HuH-7 (cell line): ENCODE results near the gene VSTM4.

Experiments used
- DNase-seq: peaks from one replicate; pipeline ENCODE4 v3.0.0; 2011; ENCODE audit warnings: low spot score

VSTM4 gene

GRCh38 chr10:49141541-49142332 is 26.4 kb upstream of the VSTM4 start:
- no peak for DNase-seq

- DNase-seq: no peak
These were observed 25.2 kb upstream of the VSTM4 start for GRCh38 chr10:49140304-49141177.

GRCh38 chr10:49139846-49140195 is 24.5 kb upstream of the VSTM4 start:
- no peak for DNase-seq

GRCh38 chr10:49139028-49139845 is 23.9 kb upstream of the VSTM4 start:
- no peak for DNase-seq

- DNase-seq: no peak
These were observed 23.1 kb upstream of the VSTM4 start for GRCh38 chr10:49138361-49138891.

GRCh38 chr10:49136525-49136924 is 21.2 kb upstream of the VSTM4 start:
- DNase-seq: no peak

- DNase-seq: no peak
These were observed 20.4 kb upstream of the VSTM4 start for GRCh38 chr10:49135575-49136313.

GRCh38 chr10:49134327-49134726 is 19.0 kb upstream of the VSTM4 start:
- DNase-seq: no peak

- no peak for DNase-seq
These were observed 18.5 kb upstream of the VSTM4 start, which contains the start of gene FAM170B for GRCh38 chr10:49133706-49134248. Gene FAM170B, minus strand, starts transcription at chr10:49134021. Its CDS starts 103 bp downstream, at chr10:49133918.

- no peak for DNase-seq
These were observed 17.0 kb upstream of the VSTM4 start for GRCh38 chr10:49132362-49132737.

GRCh38 chr10:49131507-49132361 is 16.4 kb upstream of the VSTM4 start:
- no peak for DNase-seq

- no peak for DNase-seq
These were observed 14.1 kb upstream of the VSTM4 start for GRCh38 chr10:49129376-49129775.

- no peak for DNase-seq
These were observed 13.5 kb upstream of the VSTM4 start for GRCh38 chr10:49128854-49129253.

- no peak for DNase-seq
These were observed 8.9 kb upstream of the VSTM4 start for GRCh38 chr10:49123981-49124950.

- DNase-seq: no peak
These were observed 5.6 kb upstream of the VSTM4 start for GRCh38 chr10:49120911-49121310.

- DNase-seq: no peak
These were observed 4.4 kb upstream of the VSTM4 start for GRCh38 chr10:49119746-49120145.

- DNase-seq: no peak
These were observed 3.2 kb upstream of the VSTM4 start for GRCh38 chr10:49118430-49119074.

- DNase-seq: no peak
These were observed 2.2 kb upstream of the VSTM4 start for GRCh38 chr10:49117376-49118070.
